HG02943 (cell line): Measurements from ENCODE around the gene EEFSEC.

Source experiments
- ATAC-seq: cut with Tn5 transposase; IDR thresholded peaks from one replicate; pipeline ENCODE4 v1.9.1; 2021; ENCODE audit warnings: mild to moderate bottlenecking, low read depth, moderate library complexity; ENCODE audit not compliant: unreplicated experiment

EEFSEC gene

DNA sequence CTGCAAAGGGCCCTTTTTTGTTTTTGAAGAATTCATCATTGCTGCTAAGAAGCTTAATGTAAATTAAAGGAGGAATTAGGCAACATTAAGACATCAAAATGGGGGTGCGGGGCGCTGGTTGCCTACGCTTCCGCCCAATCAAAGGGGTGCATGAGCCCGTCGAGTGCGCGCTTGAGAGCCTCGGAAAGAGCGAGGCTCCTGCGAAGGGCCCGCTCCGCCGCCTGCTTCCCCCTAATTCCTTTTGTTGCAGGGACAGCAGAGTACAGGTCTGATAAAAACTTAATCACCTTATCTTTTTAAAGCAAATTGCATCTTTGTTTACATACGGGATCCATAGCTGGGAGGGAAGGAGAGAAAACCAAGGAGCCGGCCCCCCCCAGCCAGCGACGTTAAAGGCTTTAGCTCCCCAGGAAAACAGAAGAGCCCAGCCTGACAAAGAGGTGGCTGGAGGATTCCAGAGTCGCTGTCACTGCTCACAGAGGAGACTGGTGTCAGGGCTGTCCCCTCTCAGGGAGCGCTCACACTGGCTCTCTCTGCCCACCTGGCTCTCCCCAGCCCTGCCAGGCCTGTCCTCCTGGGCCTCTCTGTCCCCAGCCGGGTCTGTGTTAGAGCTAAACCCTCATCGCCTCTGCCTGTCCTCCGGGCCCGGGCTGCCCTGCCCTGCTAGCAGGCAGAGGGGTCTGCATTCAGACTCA lies 246.1 kb downstream of the EEFSEC start:
- ATAC-seq, result no peak

DNA sequence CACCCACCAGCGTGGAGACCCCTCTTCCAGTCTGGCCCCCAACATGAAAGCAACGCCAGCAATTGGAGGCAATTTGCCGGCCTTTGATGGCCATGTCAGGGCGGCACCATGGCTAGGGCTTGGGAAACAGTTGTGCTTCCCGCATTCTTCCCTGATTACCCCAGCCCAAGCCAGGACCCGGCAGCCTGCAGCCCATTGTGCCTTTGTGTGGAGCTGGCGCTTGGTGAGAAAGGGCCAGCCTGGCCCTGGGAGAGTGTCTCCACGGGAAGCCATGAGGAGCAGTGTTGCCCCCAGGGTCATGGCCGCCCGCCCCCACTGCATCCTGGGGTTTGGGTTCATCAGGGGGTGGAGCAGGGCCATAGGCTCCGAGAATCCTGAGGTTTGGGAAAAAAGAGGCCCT lies 247.4 kb downstream of the EEFSEC start:
- ATAC-seq, result no peak

DNA sequence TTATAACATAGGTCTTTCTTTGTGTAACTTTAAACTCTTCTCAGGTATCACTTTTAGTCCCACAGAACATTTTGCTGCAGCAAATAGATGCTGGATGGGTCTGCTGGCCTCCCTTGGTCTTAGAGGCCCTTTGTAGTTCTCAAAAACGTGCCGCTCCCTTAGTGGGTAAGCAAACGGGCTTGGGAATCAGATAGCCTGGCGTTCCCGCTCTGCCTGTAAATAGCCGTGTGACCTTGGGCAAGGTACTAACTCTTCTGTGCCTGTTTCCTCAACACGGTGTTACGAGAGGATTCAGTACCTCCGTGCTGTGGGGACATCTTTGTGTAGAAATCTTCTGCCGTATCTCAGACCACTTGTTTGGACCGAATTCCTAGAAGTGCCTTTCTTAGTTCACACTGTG lies 249.0 kb downstream of the EEFSEC start:
- no peak for ATAC-seq

DNA sequence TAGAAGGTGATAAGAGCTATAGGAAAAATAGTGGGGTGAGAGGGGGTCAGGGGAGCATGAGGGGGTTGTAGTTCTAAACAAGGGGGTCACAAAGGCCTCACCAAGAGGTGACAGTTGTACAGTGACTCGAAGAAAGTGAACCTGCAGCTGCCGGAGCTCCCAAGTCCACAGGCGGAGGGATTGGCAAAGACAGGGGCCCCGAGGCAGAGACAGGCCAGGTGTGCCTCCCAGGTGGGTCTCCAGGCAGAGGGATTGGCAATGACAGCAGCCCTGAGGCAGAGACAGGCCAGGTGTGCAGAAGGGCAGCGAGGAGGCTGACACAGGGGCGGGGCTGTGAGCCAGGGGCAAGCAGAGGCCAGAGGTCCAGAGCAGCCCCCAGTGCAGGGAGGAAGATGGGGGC lies 249.7 kb downstream of the EEFSEC start:
- no peak for ATAC-seq

DNA sequence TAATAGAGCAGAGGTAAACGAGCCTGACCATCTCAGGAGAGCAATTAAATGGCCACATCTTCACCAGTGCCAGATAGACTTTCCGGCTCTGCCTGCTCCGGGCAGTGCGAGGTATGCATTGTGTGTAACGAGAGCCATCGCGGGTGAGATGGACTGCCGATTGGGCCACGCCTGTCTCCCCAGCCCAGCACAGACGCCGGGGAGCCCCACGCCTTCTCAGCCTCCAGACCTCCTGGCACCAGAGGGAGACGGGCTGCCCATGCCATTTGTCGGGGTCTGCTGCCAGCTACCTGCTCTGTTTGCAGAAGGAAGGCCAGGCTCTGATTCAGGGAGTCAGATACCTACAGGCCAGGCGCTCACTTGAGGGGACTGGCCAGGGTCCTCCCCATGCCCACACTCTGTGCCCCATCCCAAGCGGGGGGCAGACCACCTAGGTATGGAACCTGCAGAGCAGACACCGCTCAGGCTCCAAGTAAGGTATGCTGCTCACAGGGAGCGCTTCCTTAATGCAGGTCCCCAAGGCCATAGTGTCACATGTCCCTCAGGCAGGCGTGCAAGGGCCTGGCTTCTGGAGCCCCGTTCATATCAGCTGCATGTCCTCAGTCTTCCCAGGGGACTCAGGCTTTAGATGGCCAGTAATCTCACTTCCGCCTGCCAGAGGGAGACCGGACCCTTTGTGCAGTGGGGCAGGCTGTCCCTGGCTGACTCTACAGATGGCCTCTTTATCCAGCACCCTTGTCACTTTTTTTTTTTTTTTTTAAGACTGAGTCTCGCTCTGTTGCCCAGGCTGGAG lies 251.2 kb downstream of the EEFSEC start:
- no peak for ATAC-seq

DNA sequence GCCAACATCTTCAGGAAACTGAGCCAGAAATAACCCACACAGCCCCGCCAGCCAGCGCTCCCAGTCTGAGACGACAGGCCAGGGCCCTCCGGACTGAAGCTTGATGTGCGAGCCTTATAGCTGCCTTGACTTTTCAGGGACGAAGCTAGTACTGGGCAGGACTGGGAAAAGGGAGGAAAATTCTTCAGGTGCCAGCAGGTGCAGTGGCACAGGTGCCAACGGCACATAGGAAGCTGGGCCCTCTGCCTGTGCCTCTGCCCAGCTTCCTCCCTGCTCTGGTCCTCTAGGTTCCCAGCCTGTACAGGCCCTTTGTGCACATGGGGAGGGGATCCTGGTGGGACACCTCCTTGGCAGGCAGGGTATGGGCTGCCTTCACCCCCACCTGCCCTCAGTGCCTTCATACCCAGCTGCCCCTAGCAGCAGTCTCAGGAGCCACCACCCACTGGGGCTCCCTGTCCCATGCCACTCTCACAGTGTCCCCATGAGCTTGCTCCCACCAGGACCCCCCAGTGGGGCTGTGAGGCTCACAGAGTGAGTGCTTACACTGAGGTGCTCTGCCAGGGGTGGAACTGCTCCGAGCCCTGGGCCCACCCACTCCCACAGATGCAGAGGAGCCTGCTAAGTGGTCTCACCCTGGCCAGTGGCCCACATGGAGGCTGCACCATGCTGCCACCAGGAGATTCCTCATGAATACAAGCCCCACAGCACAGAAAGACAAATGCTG lies 252.4 kb downstream of the EEFSEC start:
- ATAC-seq, result no peak

DNA sequence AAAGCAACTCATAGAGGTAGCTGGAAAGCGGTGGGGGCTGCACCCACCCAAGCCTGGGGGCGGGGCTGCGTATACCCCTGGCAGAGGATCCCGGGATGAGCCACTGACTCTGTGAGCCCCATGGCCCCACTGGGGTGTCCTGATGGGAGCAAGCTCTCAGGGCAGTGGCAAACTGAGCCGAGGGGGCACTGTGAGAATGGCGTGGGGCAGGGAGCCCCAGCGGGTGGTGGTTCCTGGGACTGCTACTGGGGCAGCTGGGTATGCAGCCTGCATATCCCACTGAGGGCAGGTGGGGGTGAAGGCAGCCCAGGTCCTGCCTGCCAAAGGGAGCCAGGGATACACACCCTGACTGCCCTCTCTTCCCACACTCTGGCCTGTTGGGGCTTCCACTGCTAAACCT lies 254.0 kb downstream of the EEFSEC start:
- ATAC-seq, result no peak

DNA sequence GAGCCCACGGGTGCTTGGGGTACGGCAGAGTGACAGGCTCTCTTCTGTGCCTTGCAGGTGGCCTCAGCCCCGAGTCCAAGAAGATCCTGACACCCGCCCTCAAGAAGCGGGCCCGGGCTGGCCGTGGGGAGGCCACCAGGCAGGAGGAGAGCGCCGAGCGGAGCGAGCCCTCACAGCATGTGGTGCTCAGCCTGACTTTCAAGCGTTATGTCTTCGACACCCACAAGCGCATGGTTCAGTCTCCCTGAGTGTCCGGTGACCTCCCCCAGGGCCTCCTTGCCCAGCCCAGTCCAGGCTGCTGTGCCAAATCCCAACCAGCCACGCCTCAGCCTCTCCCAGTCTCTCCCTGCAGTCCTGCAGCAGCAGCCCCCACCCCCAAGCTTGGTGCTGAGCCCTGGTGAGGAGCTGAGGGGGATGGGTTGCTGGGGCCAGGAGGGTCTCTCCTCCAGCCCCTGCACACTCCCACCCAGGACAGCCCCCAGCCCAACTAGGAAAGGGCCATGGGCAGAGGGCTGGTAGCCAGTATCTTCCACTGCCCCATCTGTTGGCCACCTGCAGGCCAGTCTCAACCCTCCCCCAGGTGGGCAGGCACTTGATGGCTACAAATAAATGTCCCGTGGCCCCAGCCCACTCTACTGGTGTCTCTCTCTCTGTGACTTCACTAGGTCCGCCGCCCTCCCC lies 254.9 kb downstream of the EEFSEC start:
- ATAC-seq, result no peak

DNA sequence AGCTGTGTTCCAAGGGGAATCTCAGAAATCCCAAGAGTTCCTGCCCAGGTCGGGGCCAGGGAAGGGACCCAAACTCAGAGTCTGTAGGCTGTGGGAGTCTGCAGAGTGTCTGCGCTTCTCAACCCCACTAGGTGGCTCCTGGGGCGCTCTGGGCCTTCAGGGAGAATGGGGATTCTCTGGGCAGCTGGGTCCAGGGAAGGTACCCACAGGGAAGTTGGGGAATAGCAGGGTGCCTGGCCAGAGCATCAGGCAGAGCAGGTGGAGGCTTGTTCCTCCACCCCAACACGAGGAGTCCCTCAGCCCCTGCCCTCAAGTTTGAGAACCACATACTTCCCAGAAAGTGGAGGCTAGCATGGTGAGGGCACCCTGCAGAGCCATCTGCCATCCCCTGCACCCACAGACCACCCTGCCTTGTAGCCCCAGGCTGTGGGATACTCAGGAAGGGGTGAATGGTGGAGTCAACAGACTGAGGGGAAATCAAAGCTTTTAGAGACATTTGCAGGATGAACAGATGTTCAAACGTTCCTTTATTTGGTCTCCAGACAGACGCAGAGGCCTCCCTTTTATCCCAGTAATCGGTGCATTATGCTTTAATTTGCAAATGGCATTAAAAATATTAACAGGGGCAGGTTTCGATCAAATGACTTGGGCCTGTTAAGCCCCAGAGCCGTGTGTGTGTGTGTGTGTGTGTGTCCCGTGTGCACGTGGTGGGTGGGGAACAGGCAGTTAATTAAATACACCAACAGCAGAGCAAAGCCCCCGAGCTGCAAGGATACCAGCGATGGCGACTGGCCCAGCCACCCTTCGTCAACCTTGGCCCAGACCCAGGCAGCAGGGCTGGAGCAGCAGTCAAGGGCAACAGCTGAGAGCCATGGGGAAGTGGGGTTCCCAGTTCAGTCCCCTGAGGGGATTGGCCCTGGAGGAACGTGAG lies 255.7 kb downstream of the EEFSEC start:
- no peak for ATAC-seq

DNA sequence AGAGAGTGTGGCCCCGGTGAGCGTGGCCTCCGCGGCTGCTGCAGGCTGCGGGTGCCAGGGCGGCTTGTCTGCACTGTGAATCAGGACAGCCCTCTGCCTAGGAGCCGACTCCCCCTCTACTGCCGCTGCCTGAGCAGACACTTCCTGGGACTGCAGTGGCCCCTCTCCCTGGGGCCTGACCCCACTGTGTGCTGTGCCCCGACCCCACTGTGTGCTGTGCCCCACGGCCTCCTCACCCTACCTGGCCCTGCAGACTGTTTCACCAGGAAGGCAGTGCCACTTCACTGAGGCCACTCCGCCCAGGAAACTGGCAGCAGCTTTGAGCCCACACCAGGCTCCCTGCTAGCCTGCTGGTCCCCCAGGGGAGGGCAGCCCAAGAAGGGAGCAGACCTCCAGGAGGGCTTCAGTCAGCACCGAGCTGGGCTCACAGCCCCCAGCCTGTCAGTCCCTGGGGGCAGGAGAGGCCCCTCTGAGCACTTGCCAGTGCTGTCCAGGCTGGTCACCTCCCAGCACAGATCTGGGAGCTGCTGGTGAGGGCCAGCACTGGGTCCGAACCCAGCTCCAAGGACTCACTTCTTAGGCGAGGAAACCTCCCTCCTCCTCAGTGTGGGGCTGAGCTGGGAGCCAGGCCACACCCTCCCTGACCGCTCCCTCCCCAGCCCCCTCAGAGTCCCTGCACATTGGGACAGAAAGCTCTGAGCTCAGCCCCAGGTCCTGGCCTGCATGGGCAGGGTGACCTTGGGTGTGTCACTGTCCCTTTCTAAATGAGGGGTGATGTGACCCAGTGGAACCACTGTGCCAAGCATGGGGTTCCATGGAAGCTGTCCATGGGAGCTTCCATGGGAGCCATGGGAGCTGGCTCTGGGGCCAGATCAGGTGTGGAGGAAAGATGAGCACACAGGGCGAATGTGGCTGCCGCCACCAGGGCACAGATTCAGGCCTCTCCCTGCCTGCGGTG lies 256.6 kb downstream of the EEFSEC start:
- ATAC-seq, result no peak

DNA sequence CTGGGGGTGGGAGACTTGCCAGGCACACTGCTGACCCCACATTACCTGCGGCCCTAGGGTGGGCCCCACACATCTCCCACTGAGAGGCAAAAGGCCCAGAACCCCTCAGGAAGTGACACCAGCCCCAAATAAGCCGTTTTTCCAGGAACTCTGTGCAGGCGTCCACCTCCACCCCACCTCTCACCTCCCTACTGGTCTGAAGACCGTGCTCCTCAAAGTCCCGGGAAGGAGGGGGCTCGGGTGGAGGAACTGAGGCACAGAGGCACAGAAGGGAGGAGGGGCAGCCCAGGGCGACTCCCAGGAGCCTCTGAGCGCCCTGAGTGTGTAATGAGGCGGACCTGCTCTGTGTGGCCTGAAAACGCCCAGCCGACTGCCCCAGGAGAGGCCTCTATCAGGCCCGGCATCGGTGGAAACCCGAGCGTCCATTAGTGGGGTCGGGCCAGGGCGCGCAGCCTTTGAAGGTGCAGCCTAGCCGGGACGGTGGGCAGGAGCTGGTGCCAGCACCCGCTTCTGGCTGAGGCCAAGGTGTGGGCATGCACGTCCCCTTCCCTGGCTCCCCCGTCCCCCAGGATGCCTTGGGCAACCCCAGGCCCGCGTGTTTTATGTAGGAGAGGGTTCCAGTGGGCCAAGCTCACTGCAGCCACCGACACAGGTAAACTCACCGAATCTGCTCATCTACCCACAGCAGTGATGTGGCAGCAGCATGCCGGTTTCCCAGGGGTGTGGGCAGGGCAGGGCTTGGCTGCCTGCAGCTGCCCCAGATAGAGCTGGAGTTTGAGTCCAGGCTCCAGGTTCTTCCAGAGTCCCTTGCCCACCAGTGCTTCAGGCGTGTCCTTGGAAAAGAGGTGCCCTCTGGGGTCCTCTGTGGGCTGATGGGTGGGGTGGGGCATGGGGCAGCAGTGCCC lies 257.6 kb downstream of the EEFSEC start:
- ATAC-seq, result no peak

DNA sequence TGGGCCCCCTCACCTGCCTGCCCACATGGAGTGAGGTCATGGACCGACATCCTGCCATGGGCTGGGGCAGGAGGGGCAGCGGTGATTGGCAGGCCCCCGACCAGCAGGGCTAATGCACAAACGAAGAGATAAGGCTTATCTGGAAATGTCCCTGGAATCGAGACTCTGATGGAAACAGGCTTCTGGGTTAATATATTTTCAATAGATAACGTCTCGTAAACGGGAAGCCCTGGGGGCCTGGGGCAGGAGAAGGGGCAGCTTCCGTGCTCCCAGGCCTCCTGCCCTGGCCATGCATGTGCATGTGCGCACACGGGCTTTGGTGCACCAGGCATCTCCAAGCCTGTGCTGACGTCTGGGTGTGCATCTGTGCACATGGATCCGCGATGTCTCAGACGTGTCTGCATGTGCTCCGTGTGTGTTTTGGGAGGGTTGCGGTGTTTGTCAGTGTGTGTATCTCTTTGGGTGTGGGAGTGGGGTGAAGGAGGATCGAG lies 258.3 kb downstream of the EEFSEC start:
- no peak for ATAC-seq

DNA sequence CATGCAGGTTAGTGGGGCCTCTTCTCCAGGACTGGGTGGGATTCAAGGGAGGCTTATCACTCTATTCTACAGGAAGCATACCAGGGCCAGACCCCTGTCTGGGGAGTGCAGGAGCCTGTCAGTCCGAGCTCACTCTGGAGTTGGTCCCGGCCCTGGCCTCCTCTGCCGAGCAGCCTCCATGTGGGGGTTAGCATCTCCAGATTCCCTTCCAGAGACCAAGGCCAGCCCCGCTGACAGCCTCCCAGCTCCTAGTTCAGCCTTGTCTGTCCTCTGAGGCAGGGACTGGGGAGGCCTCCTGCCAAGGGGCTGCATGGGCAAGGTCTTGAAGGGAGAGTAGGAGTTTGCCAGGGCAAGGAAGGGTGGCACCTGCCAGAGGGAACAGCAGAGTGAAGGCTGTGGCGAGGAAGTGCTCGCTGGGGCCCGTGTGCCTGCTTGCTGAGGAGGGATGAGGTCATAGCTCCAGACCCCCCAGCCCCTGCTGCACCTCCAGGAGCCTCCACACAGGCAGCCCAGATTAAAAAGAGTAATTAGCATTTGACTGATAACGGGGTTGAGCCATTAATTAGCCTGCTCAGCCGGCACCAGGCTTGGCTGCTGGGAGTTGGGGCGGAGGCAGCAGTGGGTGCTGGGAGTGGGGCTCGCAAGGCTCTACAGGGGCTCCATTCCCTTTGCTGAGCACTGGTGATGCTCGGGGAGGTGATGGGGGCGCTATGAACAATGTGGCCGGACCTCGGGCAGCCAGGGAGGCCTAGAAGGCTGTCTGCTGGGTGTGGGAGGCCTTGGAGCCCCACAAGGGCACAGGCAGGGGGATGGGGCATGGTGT lies 259.1 kb downstream of the EEFSEC start:
- no peak for ATAC-seq

DNA sequence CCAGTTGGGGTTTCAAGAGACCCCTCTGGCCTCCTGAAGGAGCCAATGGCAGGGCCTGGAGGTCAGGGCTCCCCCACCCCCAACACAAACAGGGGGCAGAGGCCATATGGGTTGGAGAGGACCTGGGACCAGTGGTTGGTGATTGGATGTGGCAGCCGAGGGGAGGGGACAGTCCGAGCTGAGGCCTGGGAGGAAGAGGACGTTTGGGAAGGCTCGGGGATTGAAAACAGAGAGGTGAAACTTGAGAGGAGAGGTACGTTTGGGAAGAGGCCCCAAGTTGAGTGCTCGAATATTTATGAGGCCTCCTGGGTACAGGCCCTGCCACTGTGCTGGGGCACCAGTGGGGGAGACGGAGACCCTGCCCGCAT lies 259.7 kb downstream of the EEFSEC start:
- no peak for ATAC-seq

DNA sequence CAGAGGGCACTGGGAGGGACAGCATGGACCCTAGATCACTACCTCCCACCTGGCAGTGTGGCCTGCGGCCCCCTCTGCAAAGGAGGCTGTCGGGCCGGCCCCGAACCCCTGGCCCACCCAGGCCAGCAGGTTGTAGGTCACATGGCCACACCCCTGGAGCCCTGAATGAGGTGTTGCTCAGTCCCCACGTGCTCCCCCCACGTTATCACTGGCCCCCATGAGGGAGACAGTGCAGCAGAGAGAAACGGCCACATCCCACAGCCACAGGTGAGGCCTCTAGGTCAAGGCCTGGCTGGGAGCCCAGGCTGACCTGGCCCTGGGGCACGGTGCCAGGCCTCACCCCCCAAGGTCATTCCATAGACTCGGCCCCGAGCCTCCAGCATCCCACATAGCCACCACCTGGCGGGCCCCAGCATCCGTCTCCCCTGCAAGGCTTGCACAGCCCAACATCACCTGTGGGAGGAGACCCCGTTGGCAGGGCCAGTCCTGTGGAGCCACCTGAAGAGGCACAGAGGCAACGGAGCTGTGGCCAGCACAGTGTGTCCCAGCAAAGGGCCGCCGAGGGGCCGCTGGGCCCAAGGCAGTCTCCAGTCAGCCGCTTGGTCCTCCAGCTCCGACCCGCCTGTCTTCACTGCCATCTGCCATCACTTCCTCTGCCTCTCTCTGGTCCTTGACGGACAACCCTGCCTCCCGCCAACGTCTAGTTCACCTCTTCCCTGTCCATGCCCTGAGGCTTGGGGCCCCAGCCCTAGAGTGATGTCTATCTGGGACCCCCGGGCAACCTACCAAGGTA lies 260.3 kb downstream of the EEFSEC start:
- ATAC-seq, result no peak

DNA sequence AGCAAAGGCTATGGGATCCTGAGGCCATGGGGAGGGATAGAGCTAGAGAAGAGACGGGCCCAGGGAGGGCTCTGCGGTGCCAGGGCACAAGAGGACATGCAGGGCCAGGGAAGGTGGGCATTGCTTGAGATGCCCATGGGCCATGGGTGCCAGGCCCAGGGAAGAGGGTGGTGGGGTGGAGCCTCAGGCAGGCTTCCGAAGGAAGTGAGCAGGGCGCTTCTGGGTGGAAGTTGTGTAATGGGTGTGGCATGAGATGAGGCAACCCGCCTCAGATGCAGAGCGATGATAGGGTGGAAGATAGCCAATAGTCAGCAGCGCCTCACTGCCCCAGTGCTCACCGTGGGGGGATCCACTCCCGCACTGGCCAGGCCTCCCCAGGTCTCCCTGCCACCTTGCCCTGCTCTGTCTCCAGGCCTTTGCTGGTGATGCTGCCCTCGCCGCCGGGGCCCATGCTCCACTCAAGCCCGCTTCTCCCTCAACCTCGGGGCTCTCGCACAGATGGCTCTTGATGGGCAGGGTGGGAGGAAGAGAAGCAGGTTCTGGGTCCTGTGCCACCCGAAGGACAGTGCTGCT lies 262.0 kb downstream of the EEFSEC start:
- no peak for ATAC-seq
